T-cell (primary cell): Measurements from ENCODE around the gene GABRR3. TPM values are rescaled to one million over a fixed set of nuclear protein-coding genes. Genes with fewer than 3 reads are reported as not detected.

ENCODE experiments used
- ATAC-seq, 4 experiments: fragments of 200-7000 bp in 3 of 4; fragments of 150-1000 bp in 1 of 4; cut with Tn5 transposase; replicated peaks in 1 of 4; 1 replicate in 3 of 4; 2 replicates in 1 of 4; pipeline ENCODE4 v1.10.0; 2021; ENCODE audit warnings: moderate library complexity in 3 of 4, mild to moderate bottlenecking in 2 of 4, moderate number of reproducible peaks in 1 of 4
- CTCF ChIA-PET, 2 donors: fragments of 300-600 bp; sonication (Branson Sonifier 250); formaldehyde crosslinking; loops; one replicate each; lab custom pipeline; 2022; ENCODE audit warnings: antibody characterized with exemption in 2 of 2; lab: Charles Lee
- POLR2A ChIA-PET, 2 donors: fragments of 300-600 bp; sonication (Branson Sonifier 250); formaldehyde crosslinking; loops; one replicate each; lab custom pipeline; 2022; ENCODE audit warnings: antibody characterized with exemption in 2 of 2; lab: Charles Lee
- DNase-seq, 35 experiments: peaks; one replicate each; pipeline versions ENCODE4 v3.0.0 to v3.0.0-alpha.2; 2013 to 2023
- H3K27ac ChIP-seq: one replicate; pipeline ENCODE4 v1.5.1; 2013; ENCODE audit warnings: low read length
- H3K27me3 ChIP-seq, 2 experiments: replicated peaks in 1 of 2; 1 replicate in 1 of 2; 2 replicates in 1 of 2; pipeline versions ENCODE4 v1.6.1 to v1.7.0; 2013; ENCODE audit warnings: low read length in 1 of 2, mixed read lengths in 1 of 2; ENCODE audit not compliant: control insufficient read depth in 2 of 2, insufficient read depth in 2 of 2; ENCODE audit errors: extremely low read depth in 1 of 2
- H3K36me3 ChIP-seq, 2 donors: 1 replicate in 1 of 2; 2 replicates in 1 of 2; pipeline versions ENCODE4 v1.6.1 to v1.7.0; 2013; ENCODE audit warnings: low read length in 1 of 2; ENCODE audit not compliant: control insufficient read depth in 2 of 2, insufficient read depth in 1 of 2; ENCODE audit errors: extremely low read depth in 1 of 2
- H3K4me1 ChIP-seq, 2 experiments: 1 replicate in 1 of 2; 2 replicates in 1 of 2; pipeline versions ENCODE4 v1.6.1 to v1.7.0; 2013; ENCODE audit warnings: low read length in 2 of 2, mixed read lengths in 1 of 2; ENCODE audit not compliant: insufficient read depth in 2 of 2, control insufficient read depth in 1 of 2; ENCODE audit errors: extremely low read depth in 1 of 2
- H3K4me3 ChIP-seq, 2 donors: 1 replicate in 1 of 2; 2 replicates in 1 of 2; pipeline versions ENCODE4 v1.5.1 to v1.7.0; 2013; ENCODE audit warnings: mild to moderate bottlenecking in 2 of 2, low read length in 1 of 2, moderate library complexity in 1 of 2; ENCODE audit not compliant: control insufficient read depth in 1 of 2; ENCODE audit errors: extremely low read depth in 1 of 2
- H3K9me3 ChIP-seq: 2 replicates; pipeline ENCODE4 v1.7.0; 2013
- H3K27ac Mint-ChIP-seq, 2 donors: one replicate each; pipeline ENCODE4 v1.8.0; 2020 to 2021; ENCODE audit warnings: mild to moderate bottlenecking in 2 of 2, mixed read lengths in 2 of 2
- H3K27me3 Mint-ChIP-seq, 2 donors: one replicate each; pipeline ENCODE4 v1.8.0; 2021 to 2022; ENCODE audit warnings: mixed read lengths in 2 of 2
- H3K36me3 Mint-ChIP-seq: one replicate; pipeline ENCODE4 v1.8.0; 2021; ENCODE audit warnings: mixed read lengths
- H3K4me1 Mint-ChIP-seq, 3 donors: one replicate each; pipeline ENCODE4 v1.8.0; 2020 to 2022; ENCODE audit warnings: mixed read lengths in 3 of 3, mild to moderate bottlenecking in 1 of 3
- H3K4me3 Mint-ChIP-seq, 3 donors: one replicate each; pipeline ENCODE4 v1.8.0; 2020 to 2022; ENCODE audit warnings: mild to moderate bottlenecking in 3 of 3, mixed read lengths in 3 of 3, moderate library complexity in 3 of 3
- H3K9me3 Mint-ChIP-seq, 3 donors: one replicate each; pipeline ENCODE4 v1.8.0; 2020 to 2022; ENCODE audit warnings: mixed read lengths in 3 of 3
- WGBS: methylation state at CpG from one replicate; pipeline ENCODE4 v1.1.5; 2013; ENCODE audit warnings: missing lambda C conversion rate; ENCODE audit not compliant: insufficient coverage; 5-methylcytosine and 5-hydroxymethylcytosine counted together
- total RNA-seq, 35 experiments: library from RNA in 6 of 35; stranded (reverse) in 6 of 35; fragments of 120-200 nt in 1 of 35; gene quantifications; one replicate each; pipeline versions ENCODE4 v1.2.1 to v1.2.4 and lab custom pipeline; 2013 to 2026

Gene GABRR3
- total RNA-seq, 5 donors from 2014 or later (not counting 1 experiment from before 2014, with no cell fraction given), result not detected

- Histone ChIP-seq H3K9me3 (no peaks in the 10 kb centered on the region), H3K4me3 (no peak overlapping the region), H3K36me3 (peaks cover 8 to 79% of the 10 kb centered on the region in 2 donors), H3K27me3 (no peaks in the 10 kb centered on the region), H3K27ac (no peak overlapping the region), H3K4me1 (no peaks in the 10 kb centered on the region)
- CTCF ChIA-PET, result interaction anchor here in 1 of 2 donors (0.7 kb wide), 1 partner anchor 68 kb away, joined by 3 read pairs; no protein-coding TSS in a partner anchor
- WGBS, result 91% methylated on average over 7 of the region's 9 CpGs
- H3K27ac Mint-ChIP-seq, result no peak overlapping the region
- no peaks in the 10 kb centered on the region for H3K27me3 Mint-ChIP-seq
- no peaks in the 10 kb centered on the region for H3K9me3 Mint-ChIP-seq
- POLR2A ChIA-PET, result no interaction called here
- no peak overlapping the region for H3K4me3 Mint-ChIP-seq
- no peaks in the 10 kb centered on the region for H3K4me1 Mint-ChIP-seq
- no peak for ATAC-seq
- DNase-seq, result no peak
- peaks cover 77% of the 10 kb centered on the region for H3K36me3 Mint-ChIP-seq
These were observed 80.8 kb downstream of the GABRR3 start for GRCh38 chr3:97954228-97954827.

GRCh38 chr3:97952872-97953271 lies 82.2 kb downstream of the GABRR3 start:
- no peak overlapping the region for H3K4me3 ChIP-seq
- peaks cover 14 to 77% of the 10 kb centered on the region in 2 donors for H3K36me3 ChIP-seq
- H3K27me3 ChIP-seq, result no peaks in the 10 kb centered on the region
- H3K4me1 Mint-ChIP-seq, result no peaks in the 10 kb centered on the region
- DNase-seq, result no peak
- H3K27me3 Mint-ChIP-seq, result no peaks in the 10 kb centered on the region
- H3K9me3 ChIP-seq, result no peaks in the 10 kb centered on the region
- 100% methylated on average over 1 of the region's 1 CpG for WGBS
- no peaks in the 10 kb centered on the region for H3K4me1 ChIP-seq
- ChIA-PET CTCF (interaction anchor here (0.5 to 1.0 kb wide), 2 partner anchors 9 to 10 kb away, joined by 3 read pairs; no protein-coding TSS in a partner anchor), POLR2A (no interaction called here)
- H3K4me3 Mint-ChIP-seq, result no peak overlapping the region
- H3K27ac Mint-ChIP-seq, result no peak overlapping the region
- no peak for ATAC-seq
- H3K9me3 Mint-ChIP-seq, result no peaks in the 10 kb centered on the region
- no peak overlapping the region for H3K27ac ChIP-seq
- H3K36me3 Mint-ChIP-seq, result peaks cover 76% of the 10 kb centered on the region

DNA sequence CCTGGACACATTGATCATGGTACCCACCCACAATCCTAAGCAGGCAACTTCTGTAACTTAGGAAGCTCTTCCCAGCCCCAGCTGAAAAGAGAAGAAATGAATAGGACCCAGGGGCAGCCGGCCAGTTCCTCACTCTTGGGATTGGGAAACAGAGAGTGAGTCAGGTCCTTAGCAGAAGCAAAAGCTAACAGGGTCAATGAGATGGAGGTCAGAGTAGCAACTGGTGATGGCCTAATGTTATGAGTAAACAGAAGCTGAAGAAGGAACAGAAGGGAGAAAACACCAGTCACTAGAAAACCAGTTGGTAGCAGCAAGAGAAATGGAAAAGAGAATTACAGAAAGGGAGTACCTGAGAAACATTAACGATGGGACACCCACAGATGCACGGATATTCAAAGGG lies 82.8 kb downstream of the GABRR3 start:
- H3K9me3 ChIP-seq, result no peaks in the 10 kb centered on the region
- ATAC-seq (no peak), DNase-seq (no peak)

DNA sequence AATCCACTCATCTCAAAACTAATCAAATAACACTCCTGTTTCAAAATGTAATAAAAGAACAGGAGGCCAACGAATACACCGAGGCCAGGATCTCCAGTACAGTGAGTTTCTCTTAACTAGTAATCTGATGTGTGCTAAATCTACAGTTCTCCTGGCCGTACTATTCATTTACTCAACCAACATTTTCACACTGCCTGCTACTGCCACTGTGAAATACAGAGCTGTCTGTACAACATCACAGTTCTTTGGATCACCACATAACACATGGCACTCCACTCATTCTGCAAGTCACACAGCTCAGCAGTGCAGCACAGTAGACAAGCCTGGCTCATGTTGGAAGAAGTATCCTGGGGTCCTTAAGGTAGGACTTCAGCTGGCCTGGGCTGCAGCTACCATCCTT lies 84.8 kb downstream of the GABRR3 start:
- no CpG with 5 or more reads among the region's 3 CpGs for WGBS
- Histone ChIP-seq H3K36me3 (peaks cover 9 to 85% of the 10 kb centered on the region in 2 donors), H3K27me3 (no peaks in the 10 kb centered on the region), H3K27ac (no peak overlapping the region), H3K9me3 (no peaks in the 10 kb centered on the region), H3K4me1 (no peaks in the 10 kb centered on the region), H3K4me3 (no peak overlapping the region)
- ATAC-seq, result no peak
- POLR2A ChIA-PET, result no interaction called here
- no peak overlapping the region for H3K4me3 Mint-ChIP-seq
- no peaks in the 10 kb centered on the region for H3K27me3 Mint-ChIP-seq
- H3K36me3 Mint-ChIP-seq, result peaks cover 80% of the 10 kb centered on the region
- H3K9me3 Mint-ChIP-seq, result no peaks in the 10 kb centered on the region
- no peaks in the 10 kb centered on the region for H3K4me1 Mint-ChIP-seq
- CTCF ChIA-PET, result no interaction called here
- H3K27ac Mint-ChIP-seq, result no peak overlapping the region
- DNase-seq, result no peak

More for the DNA sequence above, 82.8 kb downstream of the GABRR3 start:
- Mint-ChIP-seq H3K27me3 (no peaks in the 10 kb centered on the region), H3K36me3 (peaks cover 76% of the 10 kb centered on the region), H3K9me3 (no peaks in the 10 kb centered on the region), H3K4me3 (no peak overlapping the region), H3K27ac (no peak overlapping the region), H3K4me1 (no peaks in the 10 kb centered on the region)
- POLR2A ChIA-PET, result interaction anchor here in 1 of 2 donors (0.6 kb wide), 1 partner anchor 657 kb away, joined by 3 read pairs; no protein-coding TSS in a partner anchor
- CTCF ChIA-PET, result interaction anchor here in 1 of 2 donors (1.0 kb wide), 1 partner anchor 10 kb away, joined by 3 read pairs; no protein-coding TSS in a partner anchor
- no peaks in the 10 kb centered on the region for H3K4me1 ChIP-seq
- H3K27ac ChIP-seq, result no peak overlapping the region
- H3K36me3 ChIP-seq, result peaks cover 9 to 75% of the 10 kb centered on the region in 2 donors
- no peaks in the 10 kb centered on the region for H3K27me3 ChIP-seq
- WGBS, result 84% methylated on average over 2 of the region's 3 CpGs
- H3K4me3 ChIP-seq, result no peak overlapping the region

- H3K36me3 ChIP-seq, result peaks cover 9 to 84% of the 10 kb centered on the region in 2 donors
- WGBS, result 88% methylated on average over 2 of the region's 5 CpGs
- H3K36me3 Mint-ChIP-seq, result peaks cover 74% of the 10 kb centered on the region
- no peak overlapping the region for H3K4me3 Mint-ChIP-seq
- DNase-seq, result no peak
- no peak for ATAC-seq
- no peak overlapping the region for H3K4me3 ChIP-seq
- no peaks in the 10 kb centered on the region for H3K9me3 ChIP-seq
- ChIA-PET POLR2A (no interaction called here), CTCF (no interaction called here)
- H3K4me1 Mint-ChIP-seq, result no peaks in the 10 kb centered on the region
- no peaks in the 10 kb centered on the region for H3K9me3 Mint-ChIP-seq
- H3K27me3 ChIP-seq, result no peaks in the 10 kb centered on the region
- no peaks in the 10 kb centered on the region for H3K27me3 Mint-ChIP-seq
- H3K27ac ChIP-seq, result no peak overlapping the region
- H3K4me1 ChIP-seq, result no peaks in the 10 kb centered on the region
- H3K27ac Mint-ChIP-seq, result no peak overlapping the region
These were observed 85.4 kb downstream of the GABRR3 start for GRCh38 chr3:97949743-97950142.

DNA sequence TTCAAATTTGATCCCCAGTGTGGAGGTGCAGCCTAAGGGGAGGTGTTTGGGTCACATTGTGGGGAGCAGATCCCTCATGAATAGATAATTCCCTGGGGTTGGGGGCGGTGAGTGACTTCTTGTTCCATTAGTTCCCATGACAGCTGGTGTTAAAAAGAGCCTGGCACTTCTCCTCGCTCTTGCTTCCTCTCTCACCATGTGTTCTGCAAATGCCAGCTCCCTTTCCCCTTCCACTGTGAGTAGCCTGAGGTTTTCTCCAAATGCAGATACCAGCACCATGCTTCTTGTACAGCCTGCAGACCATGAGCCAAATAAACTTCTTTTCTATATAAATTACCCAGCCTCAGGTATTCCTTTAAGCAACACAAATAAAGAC lies 86.0 kb downstream of the GABRR3 start:
- WGBS, result 100% methylated on average over 1 of the region's 2 CpGs
- Histone ChIP-seq H3K9me3 (no peaks in the 10 kb centered on the region), H3K27ac (no peak overlapping the region), H3K27me3 (no peaks in the 10 kb centered on the region), H3K36me3 (peaks cover 9 to 81% of the 10 kb centered on the region in 2 donors), H3K4me3 (no peak overlapping the region), H3K4me1 (no peaks in the 10 kb centered on the region)
- Mint-ChIP-seq H3K36me3 (peaks cover 70% of the 10 kb centered on the region), H3K27ac (no peak overlapping the region), H3K27me3 (no peaks in the 10 kb centered on the region), H3K4me1 (no peaks in the 10 kb centered on the region), H3K4me3 (no peak overlapping the region), H3K9me3 (no peaks in the 10 kb centered on the region)
- ATAC-seq, result no peak
- ChIA-PET POLR2A (no interaction called here), CTCF (no interaction called here)
- no peak for DNase-seq
